Uterus (tissue), 4 donors: Measurements from ENCODE around the gene GZMA. TPM values are rescaled to one million over a fixed set of nuclear protein-coding genes. Genes with fewer than 3 reads are reported as not detected.

ENCODE experiments used
- DNase-seq, 2 donors: peaks; one replicate each; pipeline ENCODE4 v3.0.0-alpha.2; 2019 to 2020
- H3K27ac ChIP-seq, 2 donors: fragments of 200-600 bp; sonication (generic); 1 replicate in 1 of 2; 2 replicates in 1 of 2; pipeline ENCODE4 v1.5.1; 2016 to 2018
- H3K27me3 ChIP-seq, 2 donors: fragments of 200-600 bp; sonication (generic); one replicate each; pipeline ENCODE4 v1.5.1; 2018 to 2019; ENCODE audit warnings: control low read depth in 1 of 2
- H3K36me3 ChIP-seq, 2 donors: fragments of 200-600 bp; sonication (generic); one replicate each; pipeline ENCODE4 v1.5.1; 2019; ENCODE audit warnings: control low read depth in 1 of 2
- H3K4me1 ChIP-seq, 2 donors: fragments of 200-600 bp; sonication (generic); one replicate each; pipeline ENCODE4 v1.5.1; 2018 to 2019; ENCODE audit warnings: control low read depth in 1 of 2
- H3K4me3 ChIP-seq, 2 donors: fragments of 200-600 bp; sonication (generic); 1 replicate in 1 of 2; 2 replicates in 1 of 2; pipeline ENCODE4 v1.5.1; 2018 to 2019; ENCODE audit warnings: mild to moderate bottlenecking in 1 of 2
- H3K9me3 ChIP-seq, 2 donors: fragments of 200-600 bp; sonication (generic); one replicate each; pipeline ENCODE4 v1.5.1; 2019; ENCODE audit warnings: control low read depth in 1 of 2
- POLR2A ChIP-seq, 2 donors: fragments of 450-650 bp; IDR thresholded peaks; one replicate each; pipeline ENCODE4 v1.6.1; 2016; ENCODE audit warnings: antibody characterized with exemption in 2 of 2, mild to moderate bottlenecking in 1 of 2, moderate library complexity in 1 of 2
- intact Hi-C: fragments of 100-400 bp; cut with DNase I; formaldehyde crosslinking; loops from one replicate; pipeline ENCODE4 v1.15.1; 2023; ENCODE audit warnings: low total_unique reads
- total RNA-seq, 4 donors: library from RNA; depleted of rRNA in 3 of 4; stranded (reverse); fragments of >200 nt in 3 of 4; gene quantifications; one replicate each; pipeline versions ENCODE4 v1.1.0 to v1.2.4, GENCODE V29; 2014 to 2023
- TF ChIP-seq, protein P1 (sequence below), 4 experiments: fragments of 200-600 bp in 2 of 4; fragments of 450-650 bp in 2 of 4; sonication (generic) in 2 of 4; IDR thresholded peaks; one replicate each; pipeline ENCODE4 v1.5.1; 2016 to 2019; ENCODE audit warnings: antibody characterized with exemption in 4 of 4, mild to moderate bottlenecking in 2 of 4, moderate library complexity in 1 of 4
- donor health status: DM: yes; HTN: yes; CAD: no.

Gene GZMA
- total RNA-seq, 4 donors from 2014 or later, result 0.51 to 1.7 (median 1.4) TPM; not detected in 1

DNA sequence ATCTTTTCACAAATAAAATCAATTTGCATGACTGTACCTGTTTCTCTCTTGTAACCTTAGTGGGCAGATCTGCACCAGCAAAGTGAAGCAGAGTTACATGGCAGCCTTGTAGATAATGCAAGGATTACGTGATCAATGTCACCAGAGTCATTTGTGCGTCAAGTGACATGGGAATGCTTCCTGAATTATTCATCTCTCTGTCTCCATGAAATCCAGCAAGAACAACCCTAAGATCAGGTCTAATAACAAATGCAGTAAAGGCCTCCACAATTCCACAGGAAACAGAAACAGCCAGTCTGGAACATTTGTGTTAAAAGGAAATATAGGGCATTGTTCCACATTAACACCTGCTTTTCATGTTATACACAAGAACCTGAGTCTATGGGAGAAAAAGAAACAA, 7.8 kb downstream of the GZMA start:
- Histone ChIP-seq H3K4me1 (no peaks in the 10 kb centered on the region), H3K4me3 (no peak overlapping the region), H3K9me3 (no peaks in the 10 kb centered on the region), H3K27me3 (no peaks in the 10 kb centered on the region), H3K27ac (no peak overlapping the region), H3K36me3 (no peaks in the 10 kb centered on the region)
- no peak for DNase-seq
- TF ChIP-seq, protein P1, sequence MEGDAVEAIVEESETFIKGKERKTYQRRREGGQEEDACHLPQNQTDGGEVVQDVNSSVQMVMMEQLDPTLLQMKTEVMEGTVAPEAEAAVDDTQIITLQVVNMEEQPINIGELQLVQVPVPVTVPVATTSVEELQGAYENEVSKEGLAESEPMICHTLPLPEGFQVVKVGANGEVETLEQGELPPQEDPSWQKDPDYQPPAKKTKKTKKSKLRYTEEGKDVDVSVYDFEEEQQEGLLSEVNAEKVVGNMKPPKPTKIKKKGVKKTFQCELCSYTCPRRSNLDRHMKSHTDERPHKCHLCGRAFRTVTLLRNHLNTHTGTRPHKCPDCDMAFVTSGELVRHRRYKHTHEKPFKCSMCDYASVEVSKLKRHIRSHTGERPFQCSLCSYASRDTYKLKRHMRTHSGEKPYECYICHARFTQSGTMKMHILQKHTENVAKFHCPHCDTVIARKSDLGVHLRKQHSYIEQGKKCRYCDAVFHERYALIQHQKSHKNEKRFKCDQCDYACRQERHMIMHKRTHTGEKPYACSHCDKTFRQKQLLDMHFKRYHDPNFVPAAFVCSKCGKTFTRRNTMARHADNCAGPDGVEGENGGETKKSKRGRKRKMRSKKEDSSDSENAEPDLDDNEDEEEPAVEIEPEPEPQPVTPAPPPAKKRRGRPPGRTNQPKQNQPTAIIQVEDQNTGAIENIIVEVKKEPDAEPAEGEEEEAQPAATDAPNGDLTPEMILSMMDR (IDR thresholded peaks at IDR 0.05), result no peak
- TF ChIP-seq POLR2A (IDR thresholded peaks at IDR 0.05), result no peak
- intact Hi-C loops, result no loop called here

DNA sequence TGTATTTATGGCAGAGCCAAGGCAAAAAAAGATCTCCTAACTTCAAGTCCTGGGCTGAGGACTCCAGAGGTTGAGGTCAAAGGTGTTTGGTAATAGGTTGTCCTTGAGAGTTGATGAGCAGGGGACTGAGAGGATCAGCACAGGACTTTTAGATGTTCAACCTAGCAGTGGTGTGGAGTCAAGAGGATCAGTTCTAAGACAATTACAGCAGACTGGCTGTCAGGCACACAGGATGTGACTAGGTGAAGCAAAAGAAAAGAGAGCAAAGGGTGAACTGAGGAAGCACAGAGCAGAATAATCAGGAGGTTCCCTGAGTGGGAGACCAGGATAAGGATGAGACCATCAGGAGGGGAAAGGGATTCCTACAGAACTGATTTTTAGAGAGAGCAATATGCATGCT, 10.9 kb downstream of the GZMA start:
- no peak for TF ChIP-seq POLR2A (IDR thresholded peaks at IDR 0.05)
- TF ChIP-seq, protein P1 (IDR thresholded peaks at IDR 0.05), result no peak
- no peak for DNase-seq
- Histone ChIP-seq H3K27me3 (no peaks in the 10 kb centered on the region), H3K9me3 (no peaks in the 10 kb centered on the region), H3K4me3 (no peak overlapping the region), H3K36me3 (no peaks in the 10 kb centered on the region), H3K27ac (no peak overlapping the region), H3K4me1 (no peaks in the 10 kb centered on the region)
- intact Hi-C loops, result no loop called here

DNA sequence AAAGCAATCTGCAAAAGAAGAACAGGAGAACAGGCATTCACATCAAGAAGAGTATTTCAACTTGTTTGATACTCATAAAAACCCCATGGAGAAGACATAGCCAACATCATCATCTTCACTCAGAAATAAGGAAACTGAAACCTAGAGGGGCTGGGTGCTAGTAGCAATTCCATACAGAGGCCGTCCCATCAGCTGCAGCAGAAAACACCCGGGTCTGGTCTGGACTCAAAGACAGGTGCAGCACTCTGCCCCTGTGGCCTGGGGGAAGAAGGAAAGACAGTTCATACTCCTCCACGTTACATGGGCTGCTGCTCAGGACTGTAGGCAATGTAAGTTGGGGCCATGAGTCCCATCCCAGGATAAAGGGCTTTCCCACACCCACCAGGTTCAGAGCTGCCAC, 11.6 kb downstream of the GZMA start:
- Histone ChIP-seq H3K4me1 (no peaks in the 10 kb centered on the region), H3K27me3 (no peaks in the 10 kb centered on the region), H3K36me3 (no peaks in the 10 kb centered on the region), H3K27ac (no peak overlapping the region), H3K4me3 (no peak overlapping the region), H3K9me3 (no peaks in the 10 kb centered on the region)
- intact Hi-C loops, result no loop called here
- TF ChIP-seq, protein P1 (IDR thresholded peaks at IDR 0.05), result no peak
- DNase-seq, result no peak

DNA sequence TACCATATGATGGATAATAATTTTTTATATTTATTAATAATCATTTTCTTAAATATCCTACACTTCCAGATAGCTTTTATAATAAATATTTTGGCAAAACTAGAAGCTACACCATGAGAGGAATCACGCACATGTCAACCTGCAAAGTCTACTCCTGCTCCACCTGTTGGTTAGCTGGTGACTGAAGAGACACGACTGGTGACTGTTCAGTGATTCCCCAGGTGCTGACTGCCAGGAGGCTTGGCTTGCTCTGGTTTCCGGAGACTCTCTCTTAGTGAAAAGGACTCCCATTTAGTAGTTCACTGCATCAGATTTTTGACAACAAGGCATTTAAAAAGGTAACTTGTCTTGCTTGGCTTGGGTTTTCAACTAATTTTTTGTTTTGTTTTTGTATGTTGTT, 20.9 kb downstream of the GZMA start:
- intact Hi-C loops, result no loop called here
- Histone ChIP-seq H3K27ac (no peak overlapping the region), H3K4me1 (no peaks in the 10 kb centered on the region), H3K27me3 (no peaks in the 10 kb centered on the region), H3K9me3 (no peaks in the 10 kb centered on the region), H3K36me3 (no peaks in the 10 kb centered on the region), H3K4me3 (no peak overlapping the region)
- DNase-seq, result no peak
- TF ChIP-seq, protein P1 (IDR thresholded peaks at IDR 0.05), result no peak
- no peak for TF ChIP-seq POLR2A (IDR thresholded peaks at IDR 0.05)

DNA sequence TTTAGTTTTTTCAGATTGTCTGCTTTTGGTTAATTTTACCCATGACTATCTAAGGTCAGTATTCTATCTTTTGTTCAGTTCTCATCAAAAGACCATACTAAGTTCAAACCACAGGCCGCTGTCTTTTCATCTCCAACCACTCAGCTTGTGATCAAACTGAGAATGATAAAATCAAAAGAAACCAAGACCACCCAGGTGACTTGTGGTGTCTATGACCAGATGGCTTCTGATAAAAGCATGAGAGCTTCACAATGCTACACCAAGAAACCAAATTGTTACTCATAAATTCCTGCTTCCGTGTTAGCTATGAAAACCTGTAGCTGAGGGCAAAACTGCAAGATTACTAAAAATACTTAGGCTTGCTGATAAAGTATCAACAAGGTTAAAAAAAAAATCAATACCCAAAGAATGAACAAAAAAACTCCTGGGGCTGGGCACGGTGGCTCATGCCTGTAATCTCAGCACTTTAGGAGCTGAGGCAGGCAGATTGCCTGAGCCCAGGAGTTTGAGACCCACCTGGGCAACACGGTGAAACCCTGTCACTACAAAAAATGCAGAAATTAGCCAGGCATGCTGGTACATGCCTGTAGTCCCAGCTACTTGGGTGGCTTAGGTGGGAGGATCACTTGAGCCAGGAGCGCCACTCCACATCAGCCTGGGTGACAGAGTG, 31.7 kb downstream of the GZMA start:
- Histone ChIP-seq H3K4me3 (no peak overlapping the region), H3K9me3 (no peaks in the 10 kb centered on the region), H3K27me3 (no peaks in the 10 kb centered on the region), H3K36me3 (no peaks in the 10 kb centered on the region), H3K4me1 (no peaks in the 10 kb centered on the region), H3K27ac (no peak overlapping the region)
- intact Hi-C loops, result no loop called here
- no peak for DNase-seq
- no peak for TF ChIP-seq POLR2A (IDR thresholded peaks at IDR 0.05)
- TF ChIP-seq, protein P1 (IDR thresholded peaks at IDR 0.05), result no peak
